Esophagus (tissue), 2 donors: ENCODE data around the gene GSTT4. TPM values are rescaled to one million over a fixed set of nuclear protein-coding genes. Genes with fewer than 3 reads are reported as not detected.
"Not testable (repeated sequence)": the region's sequence is repeated elsewhere in the genome, so short reads cannot be mapped to it uniquely, and the experiment has no call there.

ENCODE experiments used
- H3K27ac ChIP-seq, 2 donors: one replicate each; pipeline ENCODE4 v1.5.1; 2013; ENCODE audit warnings: low read depth in 2 of 2, mild to moderate bottlenecking in 2 of 2, inconsistent platforms in 1 of 2, low read length in 1 of 2, moderate library complexity in 1 of 2
- H3K27me3 ChIP-seq, 2 donors: one replicate each; pipeline ENCODE4 v1.6.1; 2013; ENCODE audit warnings: low read length in 2 of 2, control low read depth in 1 of 2, mild to moderate bottlenecking in 1 of 2; ENCODE audit not compliant: insufficient read depth in 2 of 2, control insufficient read depth in 1 of 2
- H3K36me3 ChIP-seq, 2 donors: one replicate each; pipeline ENCODE4 v1.6.1; 2013; ENCODE audit warnings: low read length in 1 of 2; ENCODE audit not compliant: control insufficient read depth in 2 of 2, insufficient read depth in 2 of 2
- H3K4me1 ChIP-seq, 2 donors: one replicate each; pipeline ENCODE4 v1.6.1; 2013; ENCODE audit warnings: low read length in 1 of 2; ENCODE audit not compliant: control insufficient read depth in 2 of 2, insufficient read depth in 2 of 2
- H3K4me3 ChIP-seq, 2 donors: one replicate each; pipeline ENCODE4 v1.5.1; 2013; ENCODE audit warnings: low read length in 2 of 2, mild to moderate bottlenecking in 2 of 2, low read depth in 1 of 2, moderate library complexity in 1 of 2
- H3K9me3 ChIP-seq, 2 donors: one replicate each; pipeline ENCODE4 v1.6.1; 2013; ENCODE audit warnings: mild to moderate bottlenecking in 2 of 2, low read depth in 1 of 2, low read length in 1 of 2, moderate library complexity in 1 of 2; ENCODE audit not compliant: control insufficient read depth in 2 of 2, insufficient read depth in 1 of 2
- WGBS, 2 donors: extraction: QIAGEN DNeasy Blood & Tissue Kit; methylation state at CpG; one replicate each; pipeline ENCODE4 v1.1.7; 2013; 5-methylcytosine and 5-hydroxymethylcytosine counted together
- polyA plus RNA-seq, 2 donors: library from polyadenylated mRNA; stranded (reverse); fragments of 200-250 nt; gene quantifications; one replicate each; pipeline ENCODE4 v1.2.3, GENCODE V29; 2013
- donor health status: healthy with polysubstance abuse.
- donor health status: Bipolar disorder and iron deficiency.

Gene GSTT4
- polyA plus RNA-seq, 2 donors = not detected

- H3K27ac ChIP-seq, H3K4me3 ChIP-seq, H3K4me1 ChIP-seq, H3K27me3 ChIP-seq, H3K9me3 ChIP-seq: not testable (repeated sequence)
- peaks cover 0 to 13% of the 10 kb centered on the region in 2 donors for H3K36me3 ChIP-seq
- WGBS, 2 donors = no CpG with 5 or more reads among the region's 18 CpGs
Measured at GRCh38 chr22:23966094-23966493, 39.2 kb downstream of the GSTT4 start.

- not testable (repeated sequence) for H3K27me3 ChIP-seq, H3K27ac ChIP-seq, H3K36me3 ChIP-seq, H3K4me3 ChIP-seq, H3K9me3 ChIP-seq, H3K4me1 ChIP-seq
- WGBS, 2 donors = no CpG with 5 or more reads among the region's 43 CpGs
Measured at GRCh38 chr22:23961084-23961771, 44.0 kb downstream of the GSTT4 start, which contains the start of gene GSTT2B. TSS of gene GSTT2B (minus strand) at chr22:23961195. CDS start at chr22:23961131, 64 bp downstream.

- 26% methylated on average over 12 of the region's 12 CpGs for WGBS, 2 donors
Measured at GRCh38 chr22:23956301-23956900, 48.9 kb downstream of the GSTT4 start.

GRCh38 chr22:23955886-23956285 lies 49.4 kb downstream of the GSTT4 start:
- not testable (repeated sequence) for H3K4me3 ChIP-seq, H3K27ac ChIP-seq, H3K4me1 ChIP-seq, H3K9me3 ChIP-seq, H3K27me3 ChIP-seq, H3K36me3 ChIP-seq
- WGBS, 2 donors = 72 to 77% methylated on average over 6 to 7 of the region's 8 CpGs

More at GRCh38 chr22:23956301-23956900, 48.9 kb downstream of the GSTT4 start:
- not testable (repeated sequence) for H3K4me1 ChIP-seq, H3K9me3 ChIP-seq, H3K4me3 ChIP-seq, H3K27ac ChIP-seq, H3K36me3 ChIP-seq, H3K27me3 ChIP-seq

- not testable (repeated sequence) for H3K27me3 ChIP-seq, H3K4me1 ChIP-seq, H3K27ac ChIP-seq, H3K9me3 ChIP-seq, H3K36me3 ChIP-seq, H3K4me3 ChIP-seq
- WGBS, 2 donors = 74 to 78% methylated on average over 4 to 6 of the region's 6 CpGs
Measured at GRCh38 chr22:23954991-23955305, 50.3 kb downstream of the GSTT4 start.

GRCh38 chr22:23954193-23954990 lies 50.9 kb downstream of the GSTT4 start:
- not testable (repeated sequence) for H3K4me1 ChIP-seq, H3K27ac ChIP-seq, H3K36me3 ChIP-seq, H3K9me3 ChIP-seq, H3K4me3 ChIP-seq, H3K27me3 ChIP-seq
- 67 to 70% methylated on average over 8 of the region's 8 CpGs for WGBS, 2 donors

- not testable (repeated sequence) for H3K4me3 ChIP-seq, H3K36me3 ChIP-seq, H3K27ac ChIP-seq, H3K9me3 ChIP-seq, H3K27me3 ChIP-seq, H3K4me1 ChIP-seq
- 72% methylated on average over 4 of the region's 4 CpGs for WGBS, 2 donors
Measured at GRCh38 chr22:23953485-23953884, 51.8 kb downstream of the GSTT4 start.

GRCh38 chr22:23952794-23953405 lies 52.4 kb downstream of the GSTT4 start:
- not testable (repeated sequence) for H3K4me1 ChIP-seq, H3K4me3 ChIP-seq, H3K27me3 ChIP-seq, H3K9me3 ChIP-seq, H3K36me3 ChIP-seq, H3K27ac ChIP-seq
- WGBS, 2 donors = 74 to 78% methylated on average over 11 of the region's 11 CpGs

- H3K27me3 ChIP-seq, H3K4me3 ChIP-seq, H3K27ac ChIP-seq, H3K4me1 ChIP-seq, H3K9me3 ChIP-seq, H3K36me3 ChIP-seq: not testable (repeated sequence)
- 53 to 68% methylated on average over 2 of the region's 2 CpGs for WGBS, 2 donors
Measured at GRCh38 chr22:23951383-23951782, 53.9 kb downstream of the GSTT4 start.
